ENCODE measurements around the gene TBC1D22A.
A peak's percentile ranks its signal among the peaks of the same experiment; 100 is the strongest.

TBC1D22A gene

DNA sequence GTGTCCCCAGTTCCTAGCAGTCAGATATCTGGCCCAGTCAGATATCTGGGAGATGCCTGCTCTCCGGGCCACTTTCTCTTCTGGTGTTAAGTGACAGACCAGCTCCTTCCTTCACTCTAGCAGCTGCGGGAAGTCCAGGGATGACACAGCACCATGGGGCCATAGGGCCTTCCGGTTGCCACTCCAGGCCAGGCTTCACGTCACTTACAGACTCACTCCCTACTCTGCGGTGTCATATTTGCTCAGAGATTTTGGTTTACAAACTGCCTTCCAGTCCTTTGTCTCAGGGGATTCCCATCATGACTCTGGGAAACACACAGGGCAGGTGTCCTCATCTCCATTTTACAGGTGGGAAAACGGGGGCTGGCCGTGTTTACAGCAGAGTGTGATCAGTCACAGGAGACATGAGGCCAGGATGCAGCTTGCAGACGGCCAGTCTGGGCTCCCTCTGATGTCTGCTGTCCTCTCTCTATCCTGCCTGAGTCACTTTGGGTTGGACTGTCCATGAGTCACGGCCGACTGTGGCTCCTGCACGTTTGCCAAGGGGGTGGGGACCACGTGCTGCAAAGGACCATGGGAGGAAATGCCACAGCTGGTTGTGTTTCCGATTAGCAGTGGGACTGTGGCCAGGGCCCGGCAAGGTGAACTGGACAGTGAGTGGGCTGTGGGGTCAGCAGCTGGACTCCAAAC, 8.2 kb upstream of the TBC1D22A start:
- no peak overlapping the region for H3K4me3 ChIP-seq (ENCODE audit: low read length)
- no peak for TF ChIP-seq ZNF274 (IDR thresholded peaks at IDR 0.05; ENCODE audit: low read depth, low read length)

DNA sequence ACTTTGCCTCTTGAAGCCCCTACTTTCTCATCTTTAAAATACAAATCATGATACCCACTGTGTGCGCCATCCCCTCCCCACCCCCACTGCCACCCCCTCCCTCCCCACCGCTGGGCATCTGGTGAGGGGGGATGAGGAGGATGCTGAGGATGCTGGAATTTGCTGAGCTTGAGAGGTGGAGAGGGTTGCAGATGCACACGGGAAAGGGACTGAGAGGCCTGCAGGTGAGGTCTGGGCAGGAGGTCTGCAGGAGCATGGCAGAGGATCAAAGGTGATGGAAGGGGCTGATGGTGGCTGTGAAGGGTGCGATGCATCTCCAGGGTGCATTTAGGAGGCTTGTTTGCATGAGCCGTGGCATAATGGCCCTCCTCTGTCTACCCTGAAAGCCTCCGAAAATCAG, 7.6 kb upstream of the TBC1D22A start:
- no peak for TF ChIP-seq ZNF274 (IDR thresholded peaks at IDR 0.05; ENCODE audit: low read depth, low read length)
- no peak overlapping the region for H3K4me3 ChIP-seq (ENCODE audit: low read length)

DNA sequence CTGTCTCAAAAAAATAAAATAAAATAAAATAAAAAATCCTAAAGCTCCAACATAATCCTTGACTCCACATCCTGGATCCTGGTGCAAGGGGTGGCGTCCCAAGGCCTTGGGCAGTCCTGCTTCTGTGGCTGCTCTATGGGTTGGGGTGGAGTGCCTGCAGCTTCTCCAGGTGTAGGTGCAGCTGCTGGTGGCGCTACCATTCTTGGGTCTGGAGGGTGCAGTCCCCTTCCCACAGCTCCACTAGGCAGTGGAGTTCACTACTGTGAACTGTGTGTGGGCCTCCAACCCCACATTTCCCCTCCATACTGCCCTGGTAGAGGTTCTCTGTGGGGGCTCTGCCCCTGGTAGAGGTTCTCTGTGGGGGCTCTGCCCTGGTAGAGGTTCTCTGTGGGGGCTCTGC, 6.9 kb upstream of the TBC1D22A start:
- H3K4me3 ChIP-seq (ENCODE audit: low read length), result no peak overlapping the region
- TF ChIP-seq ZNF274 (IDR thresholded peaks at IDR 0.05; ENCODE audit: low read depth, low read length), result no peak

DNA sequence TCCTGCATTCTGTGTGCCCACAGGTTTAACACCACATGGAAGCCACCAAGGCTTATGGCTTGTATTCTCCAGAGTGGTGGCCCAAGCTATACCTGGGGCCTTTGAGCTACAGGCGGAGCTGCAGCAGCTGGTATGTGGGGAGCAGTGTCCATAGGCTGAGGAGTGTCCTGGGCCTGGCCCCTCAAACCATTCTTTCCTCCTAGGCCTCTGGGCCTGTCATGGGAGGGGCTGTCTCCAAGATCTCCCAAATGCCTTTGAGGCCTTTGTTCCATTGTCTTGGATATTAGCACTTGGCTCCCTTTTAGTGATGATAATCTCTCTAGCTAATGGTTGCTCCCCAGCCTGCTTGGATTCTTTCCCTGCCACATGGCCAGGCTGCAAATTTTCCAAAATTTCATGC, 6.4 kb upstream of the TBC1D22A start:
- no peak overlapping the region for H3K4me3 ChIP-seq (ENCODE audit: low read length)
- no peak for TF ChIP-seq ZNF274 (IDR thresholded peaks at IDR 0.05; ENCODE audit: low read depth, low read length)

DNA sequence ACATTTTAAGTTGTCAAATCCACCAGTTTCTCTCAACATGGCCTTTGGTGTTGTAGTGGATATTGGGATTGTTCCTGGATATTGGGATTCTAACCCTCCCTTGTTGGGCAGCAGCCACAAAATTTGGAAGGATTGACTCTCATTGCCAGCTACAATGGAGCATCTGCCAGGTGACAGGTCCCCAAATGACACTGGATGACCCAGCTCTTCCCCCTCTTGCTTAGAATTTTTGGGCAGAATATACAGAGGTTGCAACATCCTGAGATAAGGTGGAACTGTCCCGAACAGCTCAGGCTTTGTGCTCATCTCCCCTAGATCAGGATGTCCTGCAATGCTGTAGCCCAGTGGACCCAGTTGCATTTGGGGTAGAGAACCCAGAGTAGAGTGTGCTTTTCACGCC, 5.3 kb upstream of the TBC1D22A start:
- H3K4me3 ChIP-seq (ENCODE audit: low read length), result no peak overlapping the region
- no peak for TF ChIP-seq ZNF274 (IDR thresholded peaks at IDR 0.05; ENCODE audit: low read depth, low read length)

DNA sequence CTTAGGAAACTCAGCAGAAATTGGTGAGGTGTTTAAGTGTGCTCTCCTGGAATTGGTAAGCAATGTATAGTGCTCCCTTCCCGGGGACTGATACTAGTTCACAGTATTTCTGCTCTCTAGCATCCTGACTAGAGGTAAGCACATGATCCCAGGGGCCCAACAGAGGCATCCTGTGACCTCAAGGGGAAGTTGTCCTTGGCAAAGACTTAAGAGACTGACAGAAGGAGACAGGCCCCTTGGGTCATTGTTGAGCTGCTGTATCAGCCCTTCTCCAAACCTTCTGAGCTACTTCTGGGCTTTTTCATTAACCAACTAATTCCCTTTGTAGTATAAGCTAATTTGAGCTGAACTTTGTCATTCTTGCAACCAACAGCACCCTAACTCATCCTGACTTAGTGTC, 4.3 kb upstream of the TBC1D22A start:
- H3K4me3 ChIP-seq (ENCODE audit: low read length), result no peak overlapping the region
- no peak for TF ChIP-seq ZNF274 (IDR thresholded peaks at IDR 0.05; ENCODE audit: low read depth, low read length)

DNA sequence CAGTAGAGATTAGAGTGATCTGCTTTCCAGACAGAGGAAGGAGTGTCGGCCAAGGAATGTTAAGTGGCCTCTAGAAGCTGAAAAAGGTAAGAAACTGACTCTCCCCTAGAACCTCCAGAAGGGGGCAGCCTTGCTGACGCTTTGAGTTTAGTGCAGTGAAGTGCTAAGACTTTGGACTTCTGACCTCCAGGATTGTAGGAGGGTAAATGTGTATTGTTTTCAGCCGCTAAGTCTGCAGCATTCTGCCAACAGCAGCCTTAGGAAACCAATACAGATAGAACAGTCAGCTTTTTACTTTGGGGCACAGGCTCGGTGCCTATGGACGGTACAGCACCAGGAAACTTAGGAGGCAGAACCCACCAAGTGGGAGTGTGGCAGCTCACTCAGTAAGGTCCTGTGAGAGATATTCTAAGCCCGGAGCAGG, 3.6 kb upstream of the TBC1D22A start:
- H3K4me3 ChIP-seq (ENCODE audit: low read length), result no peak overlapping the region
- no peak for TF ChIP-seq ZNF274 (IDR thresholded peaks at IDR 0.05; ENCODE audit: low read depth, low read length)

DNA sequence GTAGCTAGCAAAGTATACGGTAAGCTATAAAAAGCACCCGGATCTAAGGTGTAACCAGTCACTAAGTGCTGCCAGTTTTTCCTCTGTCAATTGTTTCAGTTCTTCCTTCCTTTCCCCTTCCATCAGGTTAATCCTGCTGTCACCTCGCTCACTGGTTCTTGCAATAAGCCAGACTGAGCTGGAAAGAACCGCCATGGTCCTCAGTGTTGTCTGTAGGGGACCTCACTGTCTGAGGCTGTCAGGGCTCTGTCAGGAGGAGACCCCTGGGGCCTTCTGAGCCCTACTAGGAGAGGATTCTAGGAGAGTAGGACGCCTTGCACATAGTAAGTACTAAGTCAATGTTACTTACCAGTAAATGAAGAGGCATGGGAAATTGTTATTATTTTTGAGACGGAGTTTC, 1.4 kb upstream of the TBC1D22A start:
- no peak for TF ChIP-seq ZNF274 (IDR thresholded peaks at IDR 0.05; ENCODE audit: low read depth, low read length)
- peak overlapping the region; percentile 86; the same call in 1 of the 2 replicates for H3K4me3 ChIP-seq (ENCODE audit: low read length)

DNA sequence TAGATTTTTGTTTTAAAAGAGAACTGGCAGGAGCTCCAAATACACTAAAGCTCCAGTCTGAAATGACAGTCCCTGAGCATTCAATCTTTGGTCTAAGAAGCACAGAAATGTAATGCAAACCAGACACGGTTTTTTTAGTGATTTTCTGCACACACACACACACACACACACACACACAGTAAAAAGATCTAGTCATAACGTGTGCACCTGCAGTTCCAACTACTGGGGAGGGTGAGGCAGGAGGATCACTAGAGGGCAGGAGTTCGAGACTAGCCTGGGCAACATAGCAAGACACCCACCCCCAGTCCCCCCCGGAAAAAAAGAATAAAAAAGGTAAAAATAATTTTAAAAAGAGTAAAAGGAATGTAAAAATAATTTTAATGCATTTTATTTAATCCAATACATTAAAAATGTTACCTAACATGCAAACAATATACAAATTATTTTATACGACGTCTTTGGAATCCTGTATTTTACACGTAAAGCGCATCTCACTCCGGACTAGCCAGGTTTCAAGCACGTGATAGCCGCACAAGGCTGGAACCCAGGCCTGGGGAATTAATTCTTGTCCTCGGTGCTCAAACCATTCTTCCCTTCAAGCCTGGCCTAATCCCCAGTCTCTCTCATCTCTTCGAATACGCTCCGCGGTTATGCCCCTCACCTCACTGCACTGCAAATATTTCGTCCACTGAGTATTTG, 762 bp upstream of the TBC1D22A start:
- TF ChIP-seq ZNF274 (IDR thresholded peaks at IDR 0.05; ENCODE audit: low read depth, low read length), result no peak
- peak overlapping the region; percentile 86 for H3K4me3 ChIP-seq (ENCODE audit: low read length)

DNA sequence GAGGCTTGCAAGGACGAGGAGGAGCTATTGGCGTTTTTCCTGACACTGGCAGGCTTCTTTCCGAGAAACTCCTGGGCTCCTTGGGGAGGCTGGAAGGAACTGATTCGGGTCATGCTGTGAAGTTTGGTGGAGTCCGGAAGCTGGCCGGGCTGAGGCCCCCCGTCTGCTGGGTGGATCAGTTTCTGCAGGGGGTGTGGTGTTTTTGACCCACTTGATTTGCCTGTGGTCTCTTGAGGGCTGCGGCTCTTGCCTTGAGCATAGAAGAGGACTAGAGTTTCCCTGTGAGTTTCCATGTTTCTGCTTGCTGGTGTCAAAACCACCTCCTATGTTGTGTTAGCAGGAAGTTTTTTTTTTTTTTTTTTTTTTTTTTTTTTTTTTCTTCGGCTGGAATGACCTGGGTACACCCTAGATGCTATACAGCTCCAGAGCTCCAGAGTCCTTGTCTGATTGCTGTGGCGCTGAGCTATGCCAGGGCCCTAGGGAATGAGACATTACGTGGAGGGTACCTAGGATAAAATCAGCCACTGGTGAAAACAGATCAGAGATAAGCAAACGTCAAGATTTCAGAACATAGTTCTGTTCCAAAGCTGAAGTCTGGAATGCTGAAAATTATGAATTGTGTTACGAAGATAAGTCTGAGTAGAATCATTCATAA, 728 bp downstream of the TBC1D22A start:
- no peak for TF ChIP-seq ZNF274 (IDR thresholded peaks at IDR 0.05; ENCODE audit: low read depth, low read length)
- H3K4me3 ChIP-seq (ENCODE audit: low read length), result peak overlapping the region; percentile 86

DNA sequence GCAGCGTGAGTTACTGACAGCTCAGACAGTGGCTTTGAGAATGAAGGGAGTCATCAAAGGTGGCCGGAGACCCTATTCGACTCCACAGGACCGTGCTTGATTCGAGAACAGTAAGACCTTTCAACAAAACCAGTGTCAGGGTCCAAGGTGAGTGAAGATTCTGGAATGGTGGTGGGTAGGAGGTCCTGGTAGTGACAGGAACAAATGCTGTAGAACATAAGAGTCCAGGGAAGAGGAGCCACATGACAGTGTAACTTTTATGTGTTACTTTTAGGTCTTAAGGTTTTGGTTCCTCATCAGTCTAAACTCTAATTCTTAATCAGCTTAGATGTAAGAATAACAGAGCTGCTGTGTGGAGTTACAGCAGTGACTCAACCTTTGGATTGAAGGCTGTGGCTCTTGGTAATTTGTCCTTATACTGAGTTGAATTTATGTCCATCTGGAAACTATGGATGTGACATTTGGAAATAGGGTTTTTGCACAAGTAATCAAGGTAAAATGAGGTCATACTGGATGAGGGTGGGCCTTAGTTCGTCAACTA, 1.8 kb downstream of the TBC1D22A start:
- peak overlapping the region; percentile 86; the same call in 1 of the 2 replicates for H3K4me3 ChIP-seq (ENCODE audit: low read length)
- TF ChIP-seq ZNF274 (IDR thresholded peaks at IDR 0.05; ENCODE audit: low read depth, low read length), result no peak

DNA sequence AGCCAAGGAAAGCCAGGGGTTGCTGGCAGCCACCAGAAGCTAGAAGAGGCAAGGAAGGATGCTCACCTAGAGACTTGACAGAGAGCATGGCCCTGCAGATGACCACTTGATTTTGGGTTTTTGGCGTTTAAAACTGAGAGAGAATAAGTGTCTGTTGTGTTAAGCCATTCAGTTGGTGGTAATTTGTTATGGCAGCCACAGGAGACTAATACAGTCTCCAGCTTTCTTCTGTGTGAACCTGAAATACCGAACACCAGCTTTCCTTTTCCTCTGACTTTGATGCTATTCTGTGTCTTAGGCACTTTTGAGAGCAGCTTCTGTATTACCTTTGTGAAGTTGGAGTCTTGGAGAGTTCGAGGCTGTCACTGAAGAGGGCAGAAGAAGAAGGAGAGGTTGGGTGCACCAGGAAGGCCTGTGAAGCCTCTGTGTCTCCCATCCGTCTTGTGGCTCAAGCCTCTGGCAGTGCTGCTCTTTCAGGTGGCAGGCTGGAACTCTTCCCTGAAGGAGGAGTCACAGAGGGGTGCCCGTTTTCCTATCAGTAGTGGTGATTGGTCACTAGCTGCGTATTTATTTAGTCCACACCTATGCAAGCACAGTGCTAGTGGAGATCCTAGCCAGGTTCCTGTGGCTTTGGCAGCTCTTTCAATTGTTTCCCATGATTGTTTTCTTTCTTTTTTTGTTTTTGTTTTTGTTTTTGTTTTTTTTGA, 2.5 kb downstream of the TBC1D22A start:
- no peak for TF ChIP-seq ZNF274 (IDR thresholded peaks at IDR 0.05; ENCODE audit: low read depth, low read length)
- no peak overlapping the region for H3K4me3 ChIP-seq (ENCODE audit: low read length)

DNA sequence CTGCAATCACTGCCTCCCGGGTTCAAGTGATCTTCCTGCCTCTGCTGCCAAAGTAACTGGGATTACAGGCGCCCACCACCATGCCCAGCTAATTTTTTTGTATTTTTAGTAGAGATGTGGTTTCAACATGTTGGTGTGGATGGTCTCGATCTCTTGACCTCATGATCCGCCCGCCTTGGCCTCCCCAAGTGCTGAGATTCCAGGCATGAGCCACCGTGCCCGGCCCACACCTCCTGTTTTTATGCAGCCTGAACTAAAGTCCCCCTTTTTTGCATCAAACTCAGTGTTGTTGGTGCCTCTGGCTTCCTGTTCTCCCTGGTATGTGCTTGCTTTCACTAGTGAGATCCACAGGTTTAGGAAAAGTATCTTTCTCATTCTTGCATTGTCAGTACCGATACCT, 4.2 kb downstream of the TBC1D22A start:
- no peak overlapping the region for H3K4me3 ChIP-seq (ENCODE audit: low read length)
- TF ChIP-seq ZNF274 (IDR thresholded peaks at IDR 0.05; ENCODE audit: low read depth, low read length), result no peak
